Putamen (tissue), 1 donor: ENCODE data around the gene TAGLN2.

Source experiments
- DNase-seq: peaks from one replicate; pipeline ENCODE4 v3.0.0-alpha.2; 2016; ENCODE audit warnings: low spot score

Gene TAGLN2

GRCh38 chr1:159869607-159870006, 55.7 kb downstream of the TAGLN2 start:
- no peak for DNase-seq

- no peak for DNase-seq
These were observed 56.1 kb downstream of the TAGLN2 start for GRCh38 chr1:159869173-159869572.

GRCh38 chr1:159868766-159869165, 56.5 kb downstream of the TAGLN2 start:
- DNase-seq, result no peak
